HG02588 (cell line): ENCODE results near the gene ISLR2.

Source experiments
- ATAC-seq: cut with Tn5 transposase; IDR thresholded peaks from one replicate; pipeline ENCODE4 v1.9.1; 2021; ENCODE audit warnings: mild to moderate bottlenecking, moderate library complexity; ENCODE audit not compliant: unreplicated experiment

The ISLR2 gene

GRCh38 chr15:74175271-74176191, 45.1 kb downstream of the ISLR2 start:
- no peak for ATAC-seq

GRCh38 chr15:74176262-74177214, 46.2 kb downstream of the ISLR2 start:
- no peak for ATAC-seq

GRCh38 chr15:74178326-74179100, 48.1 kb downstream of the ISLR2 start:
- no peak for ATAC-seq

GRCh38 chr15:74179101-74179841, 48.9 kb downstream of the ISLR2 start:
- no peak for ATAC-seq

GRCh38 chr15:74179983-74180880, 49.8 kb downstream of the ISLR2 start:
- ATAC-seq, result no peak

- no peak for ATAC-seq
Measured at GRCh38 chr15:74180881-74181602, 50.7 kb downstream of the ISLR2 start.

- ATAC-seq, result no peak
Measured at GRCh38 chr15:74182131-74182530, 51.7 kb downstream of the ISLR2 start.

GRCh38 chr15:74184582-74185091, 54.3 kb downstream of the ISLR2 start:
- ATAC-seq, result no peak

GRCh38 chr15:74185710-74186348, 55.4 kb downstream of the ISLR2 start:
- no peak for ATAC-seq
